NCI-H2196 treated with DMSO at 0.1 percent for 48 hours (cell line): ENCODE data around the gene PHF13.
"Not testable (repeated sequence)": the region's sequence is repeated elsewhere in the genome, so short reads cannot be mapped to it uniquely, and the experiment has no call there.

ENCODE experiments used
- DNase-seq: peaks from one replicate; lab custom pipeline; 2025; ENCODE audit not compliant: unreplicated experiment; lab: John Stamatoyannopoulos, UW

Gene PHF13

DNA sequence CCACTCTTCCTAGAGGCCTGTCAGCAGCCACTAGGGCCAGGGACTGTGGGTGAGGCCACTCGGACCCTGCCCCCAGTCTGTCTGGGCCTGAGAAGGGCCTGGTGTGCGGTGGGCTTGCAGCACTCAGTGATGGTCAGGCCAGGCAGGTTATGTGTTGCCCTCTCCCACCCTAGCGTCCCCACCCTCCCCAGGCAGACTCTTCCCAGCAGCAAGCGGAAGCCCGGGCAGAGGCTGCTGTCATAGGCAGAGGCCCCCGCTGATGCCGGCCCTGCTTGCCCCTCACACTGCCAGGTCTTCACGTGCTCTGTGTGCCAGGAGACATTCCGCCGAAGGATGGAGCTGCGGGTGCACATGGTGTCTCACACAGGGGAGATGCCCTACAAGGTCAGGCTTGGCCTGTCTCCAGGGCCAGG, 27.1 kb upstream of the PHF13 start:
- DNase-seq, result no peak

DNA sequence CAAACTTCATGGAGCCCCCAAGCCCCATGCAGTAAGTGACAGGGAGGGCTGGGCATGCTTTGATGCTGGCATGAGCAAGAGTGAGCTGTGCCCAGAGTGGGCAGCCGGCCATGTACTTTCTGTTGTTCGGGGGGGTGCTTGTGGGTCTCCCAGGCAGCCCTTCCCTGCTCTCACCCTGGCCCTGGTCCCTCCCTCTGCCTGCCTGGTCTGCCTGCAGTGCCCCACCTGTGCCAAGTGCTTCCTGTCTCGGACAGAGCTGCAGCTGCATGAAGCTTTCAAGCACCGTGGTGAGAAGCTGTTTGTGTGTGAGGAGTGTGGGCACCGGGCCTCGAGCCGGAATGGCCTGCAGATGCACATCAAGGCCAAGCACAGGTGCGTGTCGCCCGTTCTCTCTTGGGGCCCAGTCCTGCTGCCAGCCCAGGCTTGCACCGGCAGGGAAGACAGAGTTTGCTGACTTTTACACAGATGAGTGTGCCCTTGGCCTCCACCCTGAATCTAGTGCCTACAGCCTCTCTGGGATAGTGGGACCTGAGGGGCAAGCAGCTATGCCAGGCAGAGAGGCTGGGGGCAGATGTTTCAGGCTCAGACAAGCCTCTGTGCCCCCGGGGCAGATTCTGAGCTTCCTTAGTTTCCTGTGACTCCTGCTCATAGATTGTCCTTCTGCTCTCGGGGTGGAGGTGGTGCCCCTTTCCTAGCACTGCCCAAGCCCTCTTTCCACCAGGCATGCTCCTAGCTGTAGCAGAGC, 26.1 kb upstream of the PHF13 start:
- DNase-seq, result peak; percentile 83

DNA sequence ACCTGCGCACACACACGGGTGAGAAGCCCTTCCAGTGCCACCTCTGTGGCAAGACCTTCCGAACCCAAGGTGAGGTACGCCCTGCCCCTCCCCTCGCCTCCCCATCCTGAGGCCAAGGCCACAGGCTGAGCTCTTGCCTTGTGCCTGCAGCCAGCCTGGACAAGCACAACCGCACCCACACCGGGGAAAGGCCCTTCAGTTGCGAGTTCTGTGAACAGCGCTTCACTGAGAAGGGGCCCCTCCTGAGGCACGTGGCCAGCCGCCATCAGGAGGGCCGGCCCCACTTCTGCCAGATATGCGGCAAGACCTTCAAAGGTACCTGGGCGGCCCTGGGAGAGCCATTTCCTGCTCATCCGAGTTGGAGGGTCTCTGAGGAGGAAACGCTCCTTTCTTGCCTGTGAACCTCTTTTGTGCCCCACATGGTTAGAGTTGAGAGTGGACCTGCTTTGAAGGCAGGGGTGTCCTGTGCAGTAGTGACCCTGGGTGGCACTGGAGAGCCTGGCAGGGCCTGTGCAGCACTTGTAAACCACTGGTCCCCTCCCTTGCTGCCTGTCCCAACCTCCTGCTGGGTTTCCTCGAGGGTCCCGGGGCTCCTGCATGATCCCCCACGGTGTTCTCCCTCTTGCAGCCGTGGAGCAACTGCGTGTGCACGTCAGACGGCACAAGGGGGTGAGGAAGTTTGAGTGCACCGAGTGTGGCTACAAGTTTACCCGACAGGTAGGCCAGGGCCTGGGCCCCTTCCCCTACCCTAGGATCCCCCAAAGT, 25.2 kb upstream of the PHF13 start:
- DNase-seq, result no peak

DNA sequence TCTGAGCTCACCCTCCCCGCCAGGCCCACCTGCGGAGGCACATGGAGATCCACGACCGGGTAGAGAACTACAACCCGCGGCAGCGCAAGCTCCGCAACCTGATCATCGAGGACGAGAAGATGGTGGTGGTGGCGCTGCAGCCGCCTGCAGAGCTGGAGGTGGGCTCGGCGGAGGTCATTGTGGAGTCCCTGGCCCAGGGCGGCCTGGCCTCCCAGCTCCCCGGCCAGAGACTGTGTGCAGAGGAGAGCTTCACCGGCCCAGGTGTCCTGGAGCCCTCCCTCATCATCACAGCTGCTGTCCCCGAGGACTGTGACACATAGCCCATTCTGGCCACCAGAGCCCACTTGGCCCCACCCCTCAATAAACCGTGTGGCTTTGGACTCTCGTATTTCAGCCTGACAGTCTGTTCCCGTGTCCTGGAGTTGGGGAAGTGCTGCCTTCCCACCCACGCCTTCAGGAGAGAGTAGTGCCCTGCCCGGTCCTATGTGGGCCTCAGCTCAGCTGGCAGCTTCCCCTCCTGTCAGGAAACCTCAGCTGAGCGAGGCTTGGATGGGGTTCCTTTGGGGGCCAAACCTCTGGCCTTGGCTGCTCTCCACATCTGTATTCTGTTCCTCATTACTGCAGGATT, 24.5 kb upstream of the PHF13 start:
- no peak for DNase-seq

DNA sequence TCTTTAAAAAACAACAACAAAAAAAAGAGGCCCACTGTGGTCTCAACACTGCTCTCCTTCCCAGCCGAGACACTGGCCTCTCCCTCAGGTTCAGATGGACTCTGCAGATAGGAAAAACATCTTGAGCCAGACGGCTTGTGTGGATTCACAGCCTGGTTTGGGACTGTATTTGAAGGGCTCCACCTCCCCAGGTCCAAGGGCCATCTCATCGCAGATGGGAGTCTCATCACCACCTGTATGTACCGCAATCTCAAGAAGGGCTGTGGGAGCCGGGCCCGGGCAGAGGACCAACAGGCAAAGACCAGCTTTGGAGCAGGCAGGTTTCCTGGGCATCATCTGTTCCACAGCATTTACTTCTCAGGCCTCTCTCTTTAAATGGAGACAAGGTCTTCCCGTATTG, 23.5 kb upstream of the PHF13 start:
- no peak for DNase-seq

DNA sequence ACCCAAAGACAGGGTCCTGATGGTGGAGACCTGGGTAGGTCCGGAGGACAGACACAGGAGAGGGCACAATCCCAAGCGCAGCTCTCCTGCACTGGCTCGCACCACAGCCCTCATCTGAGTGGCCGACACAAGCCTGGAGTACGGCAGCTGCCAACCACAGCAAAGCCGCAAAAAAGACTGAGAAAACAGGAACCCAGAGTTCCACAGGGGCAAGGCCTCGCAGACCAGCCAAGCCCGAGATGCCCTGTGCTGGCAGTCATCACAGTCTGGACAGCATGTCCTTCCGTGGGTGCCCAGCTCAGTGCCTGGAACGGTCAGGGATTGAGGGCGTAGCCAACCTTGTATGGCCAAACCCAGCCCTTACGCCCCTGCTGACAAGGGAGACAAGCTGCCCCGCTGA, 22.3 kb upstream of the PHF13 start:
- no peak for DNase-seq

DNA sequence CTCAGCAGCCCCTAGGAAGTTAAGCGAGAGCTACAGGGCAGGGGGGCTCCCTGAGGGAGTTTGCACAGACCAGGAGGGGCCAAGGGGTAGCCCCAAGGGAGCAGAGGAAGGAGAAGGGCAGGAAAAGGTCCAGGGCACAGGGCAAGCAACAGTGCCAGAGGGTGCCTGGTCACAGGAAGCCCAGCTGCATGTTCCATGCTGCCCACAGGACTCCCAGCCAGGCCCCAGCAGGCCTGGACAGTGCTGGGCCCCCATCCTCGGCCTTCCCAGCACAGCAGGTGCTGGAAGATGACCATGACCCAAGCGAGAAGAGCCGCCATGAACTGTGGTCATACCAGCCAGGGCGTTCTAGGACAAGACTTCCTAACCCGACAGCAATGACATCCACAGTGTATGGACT, 21.9 kb upstream of the PHF13 start:
- DNase-seq, result no peak

DNA sequence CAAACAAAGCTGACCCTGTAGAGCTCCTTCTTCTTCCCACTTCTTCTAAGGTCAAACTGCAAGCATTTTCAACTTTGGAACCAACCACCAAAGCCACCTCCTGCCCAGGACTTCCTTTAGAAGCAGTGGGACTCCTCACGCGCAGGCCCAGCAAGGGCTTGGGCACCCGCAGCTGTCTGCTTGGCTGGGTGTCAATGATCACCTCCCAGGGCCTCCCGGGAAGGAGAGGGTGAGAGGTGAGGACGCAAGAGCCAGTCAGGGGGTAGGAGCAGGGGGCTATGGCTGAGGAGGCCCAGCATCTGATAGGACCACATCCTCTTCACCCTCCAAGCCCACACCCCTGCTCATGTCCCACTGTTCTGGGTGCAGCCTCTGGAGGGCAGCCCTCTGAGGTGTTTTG, 21.1 kb upstream of the PHF13 start:
- no peak for DNase-seq

DNA sequence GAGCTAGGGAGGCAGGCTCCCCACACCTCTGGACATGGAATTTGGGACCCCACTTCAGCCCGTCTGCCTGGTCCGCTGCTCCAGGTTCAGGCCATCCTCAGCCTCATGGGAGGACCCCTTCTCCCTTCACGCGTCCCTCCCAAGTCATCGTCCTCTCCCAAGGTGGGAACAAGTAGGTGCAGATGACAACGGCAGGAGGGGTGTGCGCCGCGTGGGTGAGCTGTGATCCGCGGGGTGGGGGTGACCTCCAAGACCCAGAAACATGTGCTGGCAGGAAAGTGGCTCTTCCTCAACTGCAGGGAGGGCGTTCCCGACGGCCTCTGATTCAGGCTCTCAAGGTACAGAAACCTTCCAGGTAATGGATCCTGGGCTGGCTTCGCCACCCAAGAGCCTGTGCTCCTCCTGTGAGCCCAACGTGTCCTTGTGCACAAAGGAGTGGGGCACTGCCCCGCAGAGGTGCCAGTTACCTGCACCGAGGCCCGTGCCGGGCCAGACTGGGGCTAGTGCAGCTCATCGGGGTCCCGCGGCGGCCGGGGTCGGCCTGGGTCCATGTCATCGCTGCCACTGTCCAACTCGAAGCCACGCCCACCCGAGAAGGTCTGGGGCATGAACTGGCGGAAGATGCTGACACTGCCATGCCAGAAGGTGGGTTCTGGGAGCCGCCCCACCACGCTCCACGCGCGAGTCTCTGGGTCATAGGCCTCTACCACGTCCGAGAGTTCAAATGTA, 20.5 kb upstream of the PHF13 start:
- DNase-seq, result no peak

DNA sequence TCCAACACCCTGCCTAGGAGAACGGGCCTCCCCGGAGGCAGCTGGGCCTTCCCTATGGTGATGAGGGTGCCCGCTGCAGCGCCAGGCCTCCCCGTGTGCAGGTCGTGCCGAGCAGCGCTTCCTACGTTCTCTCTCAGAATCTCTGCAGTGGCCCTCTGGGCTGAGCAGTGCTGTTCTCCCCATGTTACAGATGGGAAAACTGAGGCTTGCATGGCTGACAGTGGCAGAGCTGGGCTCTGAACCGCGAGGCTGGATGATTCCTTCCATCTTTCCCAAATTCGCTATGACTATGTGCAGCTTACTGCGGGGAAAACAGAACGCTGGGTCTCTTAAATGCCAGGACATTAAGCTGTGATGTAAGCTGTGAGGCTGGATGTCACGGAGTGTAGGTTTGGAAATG, 19.7 kb upstream of the PHF13 start:
- DNase-seq, result no peak

DNA sequence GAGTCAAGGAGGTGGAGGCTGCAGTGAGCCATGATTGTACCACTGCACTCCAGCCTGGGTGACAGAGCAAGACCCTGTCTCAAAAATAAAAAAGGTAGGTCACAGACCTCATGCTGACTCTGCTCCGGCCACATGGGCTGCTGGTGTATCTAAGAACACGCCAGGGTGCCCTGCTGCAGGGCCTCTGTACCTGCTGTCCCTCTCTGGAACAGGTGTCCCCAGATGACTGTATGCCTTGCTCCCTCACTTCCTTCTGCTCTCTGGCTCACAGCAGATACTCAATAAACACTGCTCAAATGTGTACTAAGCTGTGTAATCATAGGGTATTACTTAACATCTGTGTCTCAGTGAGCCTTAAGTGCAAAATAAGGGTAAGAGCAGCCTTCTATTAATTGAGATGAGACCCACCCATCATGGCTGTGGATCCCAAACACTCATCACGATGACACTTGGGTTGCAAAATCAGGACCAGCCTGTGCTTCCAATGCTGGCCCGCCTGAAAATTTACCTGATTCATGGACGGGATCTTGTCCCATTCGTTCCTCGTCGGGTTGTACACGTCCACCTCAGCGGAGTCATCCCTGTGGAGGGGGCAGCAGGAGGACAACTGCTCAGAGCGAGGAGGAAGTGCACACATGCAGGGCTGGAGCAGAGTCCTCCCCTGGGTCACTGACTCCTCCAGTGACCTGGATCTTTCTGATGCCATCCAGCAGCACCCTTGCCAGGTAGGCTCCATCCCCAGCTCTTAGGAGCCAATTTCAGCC, 18.4 kb upstream of the PHF13 start:
- no peak for DNase-seq

DNA sequence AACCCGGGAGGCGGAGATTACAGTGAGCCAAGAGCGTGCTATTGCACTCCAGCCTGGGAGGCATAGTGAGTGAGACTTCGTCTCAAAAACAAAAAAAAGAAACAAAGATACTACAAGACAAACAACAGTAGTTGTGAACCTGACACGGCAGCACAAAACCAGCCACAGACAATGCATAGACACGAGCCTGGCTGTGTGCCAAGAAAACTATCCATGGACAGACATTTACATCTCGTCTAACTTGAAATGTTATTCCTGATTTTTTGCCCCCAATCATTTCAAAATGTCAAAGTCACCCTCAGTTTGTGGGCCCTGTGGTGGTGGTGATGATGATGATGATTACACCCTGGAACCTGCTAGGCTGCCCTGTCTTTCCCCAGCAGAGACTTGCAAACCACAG, 17.2 kb upstream of the PHF13 start:
- no peak for DNase-seq

DNA sequence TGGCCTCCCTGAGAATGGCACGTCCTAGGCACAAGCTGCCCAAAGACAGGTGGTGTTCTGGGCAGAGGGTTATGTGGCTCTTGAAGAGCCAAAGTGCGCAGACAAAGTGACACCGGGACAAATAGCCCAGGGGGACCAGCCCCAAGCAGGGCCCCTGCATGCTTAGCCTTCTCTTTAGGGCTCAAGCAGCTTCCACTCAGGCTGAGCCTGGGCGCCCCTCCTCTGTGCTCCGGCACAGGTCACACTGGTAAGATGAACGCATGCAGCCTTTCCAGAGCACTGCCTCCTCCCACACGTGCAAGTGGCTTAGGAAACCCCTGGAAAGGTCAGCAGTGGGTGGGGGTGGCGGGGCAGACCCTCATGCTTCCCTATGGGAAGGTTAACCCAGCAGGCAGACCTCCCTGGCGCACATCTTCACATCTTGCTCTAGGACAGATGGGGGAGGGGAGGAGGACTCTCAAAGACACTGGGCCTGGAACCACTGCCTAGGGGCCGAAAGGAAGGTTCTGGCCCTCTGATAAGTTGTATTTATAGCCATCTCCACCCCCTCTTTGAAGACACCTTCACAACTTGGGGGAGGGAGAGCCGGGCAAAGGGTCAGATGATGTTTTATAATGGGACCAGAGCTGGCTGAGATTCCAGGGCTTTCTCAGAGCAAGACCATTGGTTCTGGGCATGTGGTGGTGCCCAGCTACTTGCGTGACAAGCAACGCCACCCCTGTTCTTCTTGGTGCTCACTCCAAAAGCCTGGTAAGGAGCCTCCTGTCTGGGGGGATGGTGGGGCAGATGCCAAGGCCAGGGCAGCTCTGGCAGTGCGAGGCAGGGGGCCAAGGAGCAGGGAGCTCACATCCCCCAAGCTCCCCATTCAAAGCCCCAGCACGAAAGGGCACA, 16.4 kb upstream of the PHF13 start:
- no peak for DNase-seq

DNA sequence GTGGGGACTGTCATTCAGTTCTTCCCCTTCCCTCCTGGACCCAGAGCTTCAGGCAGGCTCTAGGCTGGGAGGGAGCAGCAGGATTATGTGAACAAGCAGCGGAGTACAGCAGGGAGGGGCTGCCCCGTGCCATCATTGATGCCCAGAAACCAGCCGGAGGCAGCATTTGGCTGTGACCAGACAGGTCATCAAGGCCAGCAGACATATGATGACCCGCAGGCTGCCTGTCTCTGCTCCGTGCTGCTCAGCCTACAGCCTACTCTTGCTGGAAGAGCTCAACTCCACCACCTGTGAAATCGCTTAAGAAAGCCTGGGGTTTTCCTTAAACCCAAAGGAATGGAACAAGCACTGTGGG, 15.8 kb upstream of the PHF13 start:
- no peak for DNase-seq

DNA sequence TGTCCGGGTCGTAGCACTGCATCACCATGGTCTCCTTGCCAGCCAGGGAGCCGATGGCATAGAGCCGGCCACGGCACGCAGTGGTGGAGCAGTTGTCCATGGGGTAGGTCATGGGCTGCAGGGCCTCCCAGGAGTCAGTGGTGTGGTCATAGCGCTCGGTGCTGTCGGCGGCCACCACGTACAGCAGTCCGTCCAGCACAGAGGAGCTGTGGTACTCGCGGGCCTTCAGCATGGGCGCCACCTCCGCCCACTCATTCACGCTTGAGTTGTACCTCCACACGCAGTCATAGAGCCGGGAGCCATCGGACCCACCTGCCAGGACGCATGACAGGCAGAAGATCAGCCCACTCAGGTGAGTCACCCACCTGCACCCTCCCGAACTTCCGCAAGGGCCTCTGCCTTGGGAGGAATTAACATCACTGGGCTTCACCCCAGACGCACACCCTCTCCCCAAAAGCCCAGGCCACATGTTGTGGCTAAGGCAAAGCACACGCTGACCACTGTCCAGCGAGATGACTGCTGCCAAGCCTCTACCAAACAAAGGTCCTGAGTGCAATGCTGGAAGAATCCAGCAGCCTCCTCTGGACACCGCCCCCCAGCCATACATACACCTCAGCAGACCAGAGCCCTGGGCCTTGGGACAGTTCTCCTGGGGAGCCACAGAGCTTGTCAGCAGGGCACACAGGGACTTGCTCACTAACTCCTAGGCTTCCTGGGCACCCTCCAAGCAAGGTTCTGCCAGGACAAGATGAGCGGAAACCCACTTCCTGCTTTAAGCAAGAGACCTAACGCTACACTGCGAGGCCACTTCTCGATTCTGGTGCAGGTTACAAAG, 14.2 kb upstream of the PHF13 start:
- DNase-seq, result no peak

DNA sequence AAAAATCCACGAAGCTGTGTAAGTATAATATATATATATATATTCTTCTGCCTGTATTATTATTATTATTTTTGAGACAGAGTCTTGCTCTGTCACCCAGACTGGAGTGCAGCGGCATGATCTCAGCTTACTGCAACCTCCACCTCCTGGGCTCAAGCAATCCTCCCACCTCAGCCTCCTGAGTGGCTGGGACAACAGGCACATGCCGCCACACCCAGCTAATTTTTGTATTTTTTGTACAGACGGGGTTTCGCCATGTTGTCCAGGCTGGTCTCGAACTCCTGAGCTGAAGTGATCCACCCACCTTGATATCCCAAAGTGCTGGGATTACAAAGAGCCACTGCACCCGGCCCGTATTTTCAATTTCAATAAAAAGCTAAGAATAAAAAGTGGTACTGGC, 13.5 kb upstream of the PHF13 start:
- not testable (repeated sequence) for DNase-seq

DNA sequence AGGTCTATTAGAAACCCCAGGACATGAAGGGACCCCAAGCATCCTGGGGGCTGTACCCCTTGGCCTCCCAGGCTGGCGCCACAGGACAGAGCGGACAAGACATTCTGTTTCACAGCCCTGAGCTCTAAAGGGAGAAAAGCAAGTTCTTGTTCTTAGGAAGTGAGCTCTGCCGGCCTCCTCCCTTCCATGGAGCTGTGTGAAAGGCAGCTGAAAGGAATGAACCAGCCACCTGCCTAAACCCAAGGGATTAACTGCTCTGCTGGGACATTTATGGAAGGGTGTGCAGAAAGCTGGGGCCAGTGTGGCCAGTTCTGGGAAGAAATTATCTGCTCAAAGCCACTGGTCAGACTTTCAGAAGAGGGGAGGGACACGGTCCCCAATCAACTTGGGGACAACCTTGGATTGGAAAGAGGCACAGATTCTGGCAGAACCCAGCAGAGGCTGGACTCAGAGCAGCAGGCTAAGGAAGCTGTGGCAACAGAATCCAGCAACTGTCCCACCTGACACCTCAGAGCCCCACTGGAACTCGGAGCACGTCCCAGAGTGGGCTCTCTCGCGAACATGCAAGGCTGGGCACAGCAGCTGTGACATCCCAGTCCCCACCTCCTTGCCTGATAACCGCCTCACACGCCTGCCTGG, 13.0 kb upstream of the PHF13 start:
- no peak for DNase-seq

DNA sequence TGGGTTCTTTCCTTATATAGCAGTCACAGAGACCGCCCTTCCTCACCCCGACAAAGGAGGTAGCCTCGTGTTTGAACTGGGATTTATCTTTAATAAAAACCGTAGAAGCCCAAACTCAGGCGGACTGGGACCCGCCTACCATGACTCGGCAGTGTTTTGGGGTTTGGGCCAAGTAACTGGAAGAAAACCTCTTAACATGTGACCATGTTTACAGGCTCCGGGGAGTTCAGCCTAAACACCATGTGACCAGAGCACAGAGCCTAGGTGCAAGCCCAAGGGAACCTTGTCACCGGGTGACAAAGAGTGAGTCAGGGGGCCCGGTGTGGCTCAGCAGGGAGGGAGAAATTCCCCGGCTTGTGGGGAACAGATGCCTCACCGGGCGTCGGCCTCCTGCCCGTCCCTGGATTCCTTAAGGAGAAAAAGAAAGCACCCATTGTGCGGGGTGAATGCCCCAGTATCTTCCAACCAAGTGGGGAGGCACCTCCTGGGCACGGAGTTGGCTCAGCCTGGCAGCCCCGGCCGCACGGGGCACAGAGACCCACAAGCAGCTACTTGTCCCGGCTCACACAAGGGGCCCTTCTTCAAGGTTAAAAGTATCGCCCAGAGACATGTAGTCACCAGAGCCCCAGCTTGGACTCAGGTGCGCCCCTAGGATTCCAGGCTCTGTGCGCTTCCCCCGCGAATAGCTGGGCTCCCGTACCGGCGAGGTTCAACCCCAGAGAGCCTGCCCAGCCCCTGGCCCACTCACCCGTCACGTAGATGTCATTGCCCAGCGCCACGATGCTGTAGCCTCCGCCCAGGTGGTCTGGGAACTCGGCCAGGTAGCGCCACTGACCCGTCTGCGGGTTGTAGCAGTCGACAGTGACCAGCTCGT, 12.2 kb upstream of the PHF13 start:
- DNase-seq, result no peak
